GM12865 (cell line): ENCODE measurements around the gene AMFR.
A peak's percentile ranks its signal among the peaks of the same experiment; 100 is the strongest.

Experiments
- DNase-seq: peaks from one replicate; pipeline ENCODE4 v3.0.0; 2010; ENCODE audit warnings: low read depth
- H3K4me3 ChIP-seq: 2 replicates; pipeline ENCODE4 v1.5.1; 2011; ENCODE audit warnings: mild to moderate bottlenecking, low read depth, low read length, control low read depth
- CTCF ChIP-seq: IDR thresholded peaks from 2 replicates; pipeline ENCODE4 v1.5.1; 2011; ENCODE audit warnings: low read length, control low read depth, low read depth, inconsistent platforms; ENCODE audit not compliant: insufficient read depth; ENCODE audit errors: missing control alignments

The AMFR gene

GRCh38 chr16:56360117-56361008 is 65.0 kb downstream of the AMFR start:
- H3K4me3 ChIP-seq = no peak overlapping the region
- TF ChIP-seq CTCF = no peak
- DNase-seq = no peak

- TF ChIP-seq CTCF = peak; percentile 30
- no peak overlapping the region for H3K4me3 ChIP-seq
- DNase-seq = peak; percentile 28
These were observed 67.5 kb downstream of the AMFR start for GRCh38 chr16:56357765-56358322.

- DNase-seq = no peak
- TF ChIP-seq CTCF = no peak
- H3K4me3 ChIP-seq = peak overlapping the region; percentile 61
These were observed 68.0 kb downstream of the AMFR start for GRCh38 chr16:56357241-56357764.

- peak; percentile 91 for DNase-seq
- H3K4me3 ChIP-seq = peak overlapping the region; percentile 61
- peak; percentile 88 for TF ChIP-seq CTCF
These were observed 68.8 kb downstream of the AMFR start for GRCh38 chr16:56356276-56357240.

- H3K4me3 ChIP-seq = peak overlapping the region; percentile 61
- TF ChIP-seq CTCF = no peak
- no peak for DNase-seq
These were observed 69.5 kb downstream of the AMFR start for GRCh38 chr16:56355786-56356275.

GRCh38 chr16:56355221-56355620 is 70.1 kb downstream of the AMFR start:
- H3K4me3 ChIP-seq = no peak overlapping the region
- no peak for DNase-seq
- no peak for TF ChIP-seq CTCF
